GM18502 (cell line): ENCODE results near the gene CENPT.

Source experiments
- ATAC-seq: cut with Tn5 transposase; IDR thresholded peaks from one replicate; pipeline ENCODE4 v1.9.1; 2021; ENCODE audit warnings: mild to moderate bottlenecking; ENCODE audit not compliant: unreplicated experiment, poor library complexity

CENPT gene

GRCh38 chr16:67779256-67780014 is 68.1 kb downstream of the CENPT start:
- ATAC-seq, result no peak
